Stimulated activated CD4-positive, alpha-beta T cell treated with anti-CD3 and anti-CD28 coated beads, Interleukin-15, amount 100 ng/mL, for 1 hour (primary cell): Measurements from ENCODE around the gene SLC5A5.

Experiments used
- DNase-seq, 2 donors: peaks; one replicate each; pipeline ENCODE4 v3.0.0-alpha.2; 2020; ENCODE audit warnings: low read depth in 1 of 2, low spot score in 1 of 2

Gene SLC5A5

DNA sequence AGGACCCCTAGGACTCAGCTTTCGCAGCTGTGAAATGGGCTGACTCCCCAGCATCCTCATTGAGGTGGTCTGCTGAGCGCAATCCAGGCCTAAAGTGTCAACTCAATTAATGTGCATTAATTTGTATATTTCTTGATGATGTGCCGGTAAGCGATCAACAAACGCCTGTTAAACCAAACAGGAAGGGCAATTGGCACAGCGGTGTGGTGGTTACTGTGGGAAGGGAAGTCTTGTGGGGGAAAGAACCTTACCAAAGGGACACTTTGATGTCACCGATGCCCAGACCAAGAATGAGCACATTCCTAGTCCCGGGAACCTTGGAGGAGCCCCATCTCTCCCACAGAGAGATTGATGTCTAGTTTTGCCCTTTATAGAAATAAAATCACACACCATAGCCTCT is 25.6 kb upstream of the SLC5A5 start:
- no peak for DNase-seq

DNA sequence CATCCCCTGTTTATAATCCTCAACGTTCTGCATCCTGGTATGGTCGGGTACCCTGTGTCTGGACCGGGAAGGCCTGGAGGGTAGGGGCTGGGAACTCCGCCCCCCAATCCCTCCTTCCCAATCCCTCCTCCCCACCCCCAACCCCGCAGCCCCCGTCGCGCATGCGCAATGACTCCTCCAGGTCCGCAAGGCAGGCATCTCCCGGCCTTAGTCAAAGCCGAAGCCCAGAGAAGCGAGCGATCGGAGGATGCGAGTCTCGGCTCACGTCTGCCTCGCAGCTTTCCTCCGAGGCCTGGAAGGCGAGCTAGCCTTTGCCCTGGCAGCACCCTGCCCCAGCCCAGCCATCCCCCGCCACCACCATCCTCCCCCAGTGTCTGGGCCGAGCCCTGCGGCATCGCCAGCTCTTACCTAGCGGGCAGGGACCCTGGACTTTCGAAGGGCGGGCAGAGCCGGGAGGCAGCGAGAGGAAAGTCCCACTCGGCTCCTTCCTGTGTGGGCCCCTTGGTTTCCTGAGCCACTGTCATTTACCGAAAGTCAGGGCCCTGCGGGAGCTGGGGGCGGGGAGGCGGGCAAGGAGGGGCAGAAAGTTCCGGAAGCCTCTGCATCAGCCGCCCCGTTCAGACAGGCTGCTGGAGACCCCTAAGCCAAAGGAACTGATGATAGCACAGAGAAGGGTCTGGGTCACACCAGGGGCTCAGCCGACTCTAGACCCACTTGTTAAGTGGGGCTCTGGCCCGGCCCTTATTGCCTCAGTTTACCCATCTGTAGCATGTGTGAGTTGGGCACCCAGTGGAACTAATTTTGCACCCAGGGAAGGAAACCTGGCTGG is 24.0 kb upstream of the SLC5A5 start, which contains the start of gene JAK3:
Gene JAK3, minus strand, starts transcription at position 445 of the 829 bp plus-strand sequence. CDS start 3,565 bp downstream, outside the sequence.
- peak; percentile 78 to 82 for DNase-seq

GRCh38 chr19:17848595-17849292 is 23.0 kb upstream of the SLC5A5 start:
- no peak for DNase-seq

DNA sequence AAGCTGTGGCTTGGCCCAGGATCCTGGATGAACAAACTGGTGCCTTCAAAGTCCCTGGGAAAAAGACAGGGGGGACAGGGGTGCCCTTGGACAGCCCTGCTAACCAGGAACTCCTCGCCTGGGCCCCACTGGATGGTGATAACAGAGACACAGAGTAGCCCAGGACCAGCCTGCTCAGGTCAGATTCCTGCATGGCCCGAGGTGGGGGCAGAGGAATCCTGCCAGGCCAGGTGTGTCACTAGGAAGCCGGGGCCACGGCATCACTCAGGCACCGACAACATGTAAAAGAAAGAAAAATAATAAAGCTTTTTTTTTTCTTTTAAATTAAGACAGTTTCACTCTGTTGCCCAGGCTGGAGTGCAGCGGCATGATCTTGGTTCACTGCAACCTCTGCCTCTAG is 17.7 kb upstream of the SLC5A5 start:
- DNase-seq: no peak

DNA sequence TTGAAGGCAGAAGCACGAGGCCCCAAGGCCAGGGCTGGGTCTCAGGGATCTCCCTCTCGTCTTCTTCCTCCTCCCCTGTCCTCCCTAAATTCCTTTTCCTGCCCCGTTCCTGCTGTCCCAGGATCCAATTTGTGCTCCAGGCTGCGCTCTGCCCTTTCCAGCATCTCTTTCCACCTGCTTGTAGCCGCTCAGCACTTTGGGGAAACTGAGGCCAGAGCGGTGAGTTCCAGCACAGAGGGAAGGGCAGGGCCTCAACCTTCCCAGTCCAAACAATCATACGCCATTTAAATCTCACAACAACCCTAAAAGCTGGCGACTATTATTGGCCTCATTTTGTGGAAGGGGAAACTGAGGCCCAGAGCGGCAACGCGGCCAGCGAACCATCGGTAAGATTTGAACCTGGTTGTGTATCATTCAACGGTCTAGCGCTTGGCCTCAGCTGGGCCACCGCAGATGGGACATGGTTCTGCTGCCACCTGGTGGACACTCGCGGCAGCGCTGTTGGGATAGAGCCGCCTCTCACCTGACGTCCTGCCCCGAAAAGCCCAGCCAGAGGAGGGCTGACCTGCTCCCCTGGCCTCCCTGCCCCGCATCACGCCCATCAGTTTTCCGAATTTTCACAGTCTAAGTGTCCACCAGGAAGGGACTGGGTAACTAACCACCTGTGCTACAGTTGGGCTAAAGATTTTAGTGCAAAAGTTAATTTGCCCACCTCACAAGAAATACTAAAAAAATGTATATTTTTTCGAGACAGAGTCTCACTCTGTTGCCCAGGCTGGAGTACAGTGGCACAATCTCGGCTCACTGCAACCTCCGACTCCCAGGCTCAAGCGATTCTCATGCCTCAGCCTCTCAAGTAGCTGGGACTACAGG is 16.2 kb upstream of the SLC5A5 start:
- DNase-seq: peak; percentile 81 to 90

GRCh38 chr19:17859533-17860330 is 12.0 kb upstream of the SLC5A5 start, which contains the start of gene RPL18A:
RPL18A (plus strand) TSS chr19:17859910; CDS start chr19:17859957, 47 bp downstream.
- DNase-seq: peak; percentile 95 to 98

GRCh38 chr19:17860331-17860992 is 11.3 kb upstream of the SLC5A5 start:
- DNase-seq: no peak

- DNase-seq: no peak
These were observed 10.8 kb upstream of the SLC5A5 start for GRCh38 chr19:17860993-17861360.

GRCh38 chr19:17861542-17862402 is 10.0 kb upstream of the SLC5A5 start:
- no peak for DNase-seq

DNA sequence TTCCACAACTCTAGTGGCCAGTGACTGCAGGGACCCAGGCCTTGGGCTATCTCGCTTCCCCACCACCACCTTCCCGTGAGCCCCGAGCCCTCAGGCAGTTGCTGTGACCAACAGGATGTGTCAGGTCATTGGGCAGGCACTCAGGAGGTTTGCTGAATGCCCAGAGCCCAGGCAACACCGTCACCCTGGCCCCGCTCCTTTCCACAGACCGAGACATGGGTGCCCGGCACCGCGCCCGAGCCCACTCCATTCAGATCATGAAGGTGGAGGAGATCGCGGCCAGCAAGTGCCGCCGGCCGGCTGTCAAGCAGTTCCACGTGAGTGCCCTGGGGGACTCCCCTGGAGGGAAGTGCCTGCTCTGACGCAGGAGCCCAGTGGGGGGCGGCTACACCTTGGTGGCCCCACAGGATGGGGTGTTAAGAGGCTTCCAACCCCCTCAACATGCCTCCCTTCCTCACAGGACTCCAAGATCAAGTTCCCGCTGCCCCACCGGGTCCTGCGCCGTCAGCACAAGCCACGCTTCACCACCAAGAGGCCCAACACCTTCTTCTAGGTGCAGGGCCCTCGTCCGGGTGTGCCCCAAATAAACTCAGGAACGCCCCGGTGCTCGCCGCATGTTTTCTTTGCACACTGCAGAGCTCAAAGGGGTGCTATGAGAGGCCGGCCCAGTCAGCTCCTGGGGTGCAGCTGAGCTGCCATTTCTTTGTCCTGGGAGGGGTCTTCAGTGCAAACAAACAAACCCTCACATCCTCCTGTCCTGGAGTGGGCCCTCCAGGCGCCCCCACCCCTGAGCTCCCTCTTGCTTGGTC is 8.8 kb upstream of the SLC5A5 start:
- no peak for DNase-seq

DNA sequence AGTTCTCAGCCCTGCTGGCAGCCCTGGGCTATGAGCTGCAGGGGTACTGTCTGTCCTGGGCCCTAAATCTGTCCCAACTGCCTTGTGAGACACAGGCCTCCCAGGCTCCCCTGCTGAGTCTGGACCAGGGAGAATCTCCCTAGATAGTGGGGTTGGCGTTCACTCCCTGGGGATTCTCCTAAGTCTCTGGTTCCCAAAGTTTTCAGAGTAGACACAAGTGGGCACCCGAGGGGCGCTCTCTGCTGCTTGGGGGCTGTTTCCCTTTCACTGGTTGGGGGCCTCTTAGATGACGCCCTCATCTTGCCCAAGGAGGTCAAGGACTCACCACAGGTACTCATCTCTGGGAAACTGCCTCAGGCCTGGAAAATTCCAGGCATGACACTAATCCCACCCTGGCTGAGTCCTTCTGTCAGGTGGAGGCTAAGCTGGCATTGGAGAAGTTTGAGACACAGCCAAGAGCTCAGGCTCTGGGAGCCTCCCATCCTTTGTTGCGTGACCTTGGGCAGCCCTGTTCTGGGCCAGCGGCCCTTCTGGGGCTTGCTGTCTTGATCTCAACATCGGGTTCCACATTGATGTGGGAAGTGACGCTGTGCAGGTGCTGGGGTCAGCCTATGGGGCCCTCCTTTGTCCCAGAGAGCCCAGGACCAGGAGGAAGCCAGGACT is 8.1 kb upstream of the SLC5A5 start:
- no peak for DNase-seq

- DNase-seq: no peak
These were observed 6.1 kb upstream of the SLC5A5 start for GRCh38 chr19:17865364-17866311.

GRCh38 chr19:17866312-17866963 is 5.3 kb upstream of the SLC5A5 start:
- DNase-seq: no peak

DNA sequence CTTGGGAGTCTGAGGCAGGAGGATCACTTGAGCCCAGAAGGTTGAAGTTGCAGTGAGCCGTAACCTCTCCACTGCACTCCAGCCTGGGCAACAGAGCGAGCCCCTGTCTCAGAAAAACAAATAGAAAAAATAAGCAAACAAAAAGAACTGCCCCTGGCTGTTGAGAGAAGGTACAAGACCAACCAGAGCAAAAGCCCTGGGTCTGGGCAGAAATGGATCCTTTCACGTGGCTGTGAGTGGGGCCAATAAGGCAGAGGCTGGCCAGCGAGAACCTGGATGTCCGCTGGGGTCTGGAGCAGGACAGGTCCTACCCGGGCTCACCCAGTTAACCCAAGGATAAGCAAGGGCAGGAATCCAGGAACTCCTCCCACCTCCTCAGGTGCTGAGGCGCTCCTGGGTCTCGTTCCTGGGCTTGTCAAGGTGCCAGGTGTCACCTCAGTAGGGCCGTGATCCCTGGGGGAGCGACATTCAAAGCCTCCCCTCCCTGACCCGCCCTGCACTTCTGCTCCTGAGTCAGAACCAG is 4.7 kb upstream of the SLC5A5 start:
- no peak for DNase-seq

DNA sequence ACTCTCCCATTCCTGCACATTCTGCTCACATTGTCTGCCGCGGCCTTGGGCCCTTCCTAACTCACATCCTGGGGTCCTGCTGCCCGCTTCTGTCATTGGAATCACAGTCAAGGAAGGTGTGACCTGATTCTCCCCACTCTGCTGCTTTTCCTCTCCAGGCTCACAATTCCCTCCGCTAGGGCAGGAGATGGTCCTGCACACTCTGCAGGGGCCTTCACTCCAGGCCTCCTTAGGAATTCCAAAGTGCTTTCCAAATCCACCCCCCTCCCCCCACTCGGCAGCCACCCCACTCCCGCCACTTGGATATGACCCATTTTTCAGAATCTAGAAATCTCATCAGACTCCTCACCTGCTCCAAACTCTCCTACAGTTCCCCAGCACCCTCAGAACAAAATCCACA is 3.1 kb upstream of the SLC5A5 start:
- DNase-seq: no peak

DNA sequence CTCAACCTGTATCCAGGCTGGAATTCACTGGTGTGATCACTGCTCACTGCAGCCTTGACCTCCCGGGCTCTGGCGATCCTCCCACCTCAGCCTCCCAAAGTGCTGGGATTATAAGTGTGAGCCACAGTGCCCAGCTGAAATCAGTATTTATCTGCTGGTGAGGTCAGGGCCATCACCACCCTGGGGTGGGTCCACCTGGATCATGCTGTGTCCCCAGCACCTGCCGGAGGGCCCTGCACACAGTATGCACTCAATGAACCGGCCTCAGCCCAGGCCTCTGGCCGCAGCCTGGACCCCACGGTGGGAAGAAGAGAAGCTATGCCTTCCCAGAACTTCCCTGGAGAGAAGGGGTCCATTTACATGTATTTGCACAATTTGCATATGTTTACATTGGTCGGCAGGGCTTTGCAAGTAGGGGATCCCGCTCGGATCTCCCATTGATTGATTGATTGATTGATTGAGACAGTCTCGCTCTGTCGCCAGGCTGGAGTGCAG is 2.6 kb upstream of the SLC5A5 start:
- DNase-seq: no peak
